Liver (tissue), 3 donors: ENCODE results near the gene EEF1AKMT2.

Experiments used
- CTCF ChIP-seq: fragments of 150-350 bp; IDR thresholded peaks from 2 replicates; pipeline ENCODE4 v1.5.1; 2017; ENCODE audit warnings: improper control_type of control experiment, low read depth, low read length; ENCODE audit not compliant: missing input control
- EGR1 ChIP-seq, 2 donors: IDR thresholded peaks; 2 replicates each; pipeline ENCODE4 v1.6.1; 2016 to 2018; ENCODE audit warnings: antibody characterized with exemption in 2 of 2, low read depth in 2 of 2
- FOXA2 ChIP-seq: IDR thresholded peaks from 2 replicates; pipeline ENCODE4 v1.6.1; 2016; ENCODE audit warnings: antibody characterized with exemption
- GABPA ChIP-seq, 2 donors: IDR thresholded peaks in 1 of 2; conservative IDR thresholded peaks in 1 of 2; 2 replicates each; pipeline ENCODE4 v1.6.1; 2016; ENCODE audit warnings: antibody characterized with exemption in 2 of 2, mild to moderate bottlenecking in 1 of 2, moderate library complexity in 1 of 2
- HNF4A ChIP-seq, 2 donors: conservative IDR thresholded peaks; 2 replicates each; pipeline ENCODE4 v1.6.1; 2016; ENCODE audit warnings: antibody characterized with exemption in 2 of 2, mild to moderate bottlenecking in 2 of 2
- HNF4G ChIP-seq: IDR thresholded peaks from 2 replicates; pipeline ENCODE4 v1.6.1; 2016; ENCODE audit warnings: antibody characterized with exemption
- JUND ChIP-seq, 2 donors: IDR thresholded peaks; 2 replicates each; pipeline ENCODE4 v1.6.1; 2016; ENCODE audit warnings: antibody characterized with exemption in 2 of 2
- NR2F2 ChIP-seq: IDR thresholded peaks from 2 replicates; pipeline ENCODE4 v1.6.1; 2016; ENCODE audit warnings: antibody characterized with exemption
- RAD21 ChIP-seq, 2 donors: IDR thresholded peaks; 2 replicates each; pipeline ENCODE4 v1.6.1; 2016; ENCODE audit warnings: antibody characterized with exemption in 2 of 2, mild to moderate bottlenecking in 2 of 2
- SP1 ChIP-seq: IDR thresholded peaks from 2 replicates; pipeline ENCODE4 v1.6.1; 2018; ENCODE audit warnings: antibody characterized with exemption, mild to moderate bottlenecking
- TAF1 ChIP-seq: conservative IDR thresholded peaks from 2 replicates; pipeline ENCODE4 v1.6.1; 2016; ENCODE audit warnings: antibody characterized with exemption, mild to moderate bottlenecking
- TF ChIP-seq, protein P1 (sequence below): IDR thresholded peaks from 2 replicates; pipeline ENCODE4 v1.6.1; 2016; ENCODE audit warnings: antibody characterized with exemption, mild to moderate bottlenecking
- TF ChIP-seq, protein P2 (sequence below): IDR thresholded peaks from 2 replicates; pipeline ENCODE4 v1.6.1; 2016; ENCODE audit warnings: antibody characterized with exemption
- TF ChIP-seq, protein P3 (sequence below): IDR thresholded peaks from 2 replicates; pipeline ENCODE4 v1.6.1; 2016; ENCODE audit warnings: antibody characterized with exemption
- donor health status: healthy.
- donor health status: healthy.

DNA sequence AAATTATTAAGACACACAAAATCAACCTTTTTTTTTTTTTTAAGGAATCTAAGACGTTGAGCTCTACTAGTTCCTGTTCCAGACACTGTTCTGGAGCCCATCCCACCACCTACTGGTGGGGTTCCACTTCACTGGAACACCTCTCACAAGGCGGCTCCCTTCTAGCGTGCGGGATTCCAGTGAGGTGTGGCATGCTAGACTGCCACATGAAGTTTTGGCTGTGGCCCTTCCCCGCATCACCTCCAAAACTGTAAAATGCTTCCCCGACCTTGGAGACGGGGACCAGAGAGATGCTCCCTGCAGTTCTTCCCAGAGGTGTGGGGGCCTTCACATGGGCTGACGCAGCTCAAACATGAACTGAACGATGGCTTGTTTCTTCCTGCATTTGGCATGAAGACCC lies 60.1 kb downstream of the EEF1AKMT2 start:
- TF ChIP-seq RAD21 (IDR thresholded peaks at IDR 0.05): no peak
- no peak for TF ChIP-seq NR2F2
- TF ChIP-seq, protein P1, sequence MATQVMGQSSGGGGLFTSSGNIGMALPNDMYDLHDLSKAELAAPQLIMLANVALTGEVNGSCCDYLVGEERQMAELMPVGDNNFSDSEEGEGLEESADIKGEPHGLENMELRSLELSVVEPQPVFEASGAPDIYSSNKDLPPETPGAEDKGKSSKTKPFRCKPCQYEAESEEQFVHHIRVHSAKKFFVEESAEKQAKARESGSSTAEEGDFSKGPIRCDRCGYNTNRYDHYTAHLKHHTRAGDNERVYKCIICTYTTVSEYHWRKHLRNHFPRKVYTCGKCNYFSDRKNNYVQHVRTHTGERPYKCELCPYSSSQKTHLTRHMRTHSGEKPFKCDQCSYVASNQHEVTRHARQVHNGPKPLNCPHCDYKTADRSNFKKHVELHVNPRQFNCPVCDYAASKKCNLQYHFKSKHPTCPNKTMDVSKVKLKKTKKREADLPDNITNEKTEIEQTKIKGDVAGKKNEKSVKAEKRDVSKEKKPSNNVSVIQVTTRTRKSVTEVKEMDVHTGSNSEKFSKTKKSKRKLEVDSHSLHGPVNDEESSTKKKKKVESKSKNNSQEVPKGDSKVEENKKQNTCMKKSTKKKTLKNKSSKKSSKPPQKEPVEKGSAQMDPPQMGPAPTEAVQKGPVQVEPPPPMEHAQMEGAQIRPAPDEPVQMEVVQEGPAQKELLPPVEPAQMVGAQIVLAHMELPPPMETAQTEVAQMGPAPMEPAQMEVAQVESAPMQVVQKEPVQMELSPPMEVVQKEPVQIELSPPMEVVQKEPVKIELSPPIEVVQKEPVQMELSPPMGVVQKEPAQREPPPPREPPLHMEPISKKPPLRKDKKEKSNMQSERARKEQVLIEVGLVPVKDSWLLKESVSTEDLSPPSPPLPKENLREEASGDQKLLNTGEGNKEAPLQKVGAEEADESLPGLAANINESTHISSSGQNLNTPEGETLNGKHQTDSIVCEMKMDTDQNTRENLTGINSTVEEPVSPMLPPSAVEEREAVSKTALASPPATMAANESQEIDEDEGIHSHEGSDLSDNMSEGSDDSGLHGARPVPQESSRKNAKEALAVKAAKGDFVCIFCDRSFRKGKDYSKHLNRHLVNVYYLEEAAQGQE: no peak
- TF ChIP-seq CTCF: no peak
- TF ChIP-seq HNF4G: no peak
- TF ChIP-seq TAF1: no peak
- no peak for TF ChIP-seq HNF4A (conservative IDR thresholded peaks at IDR 0.05)
- no peak for TF ChIP-seq SP1
- TF ChIP-seq GABPA (IDR thresholded peaks at IDR 0.05 in 1 of 2, conservative IDR thresholded peaks at IDR 0.05 in 1 of 2): no peak
- TF ChIP-seq JUND (IDR thresholded peaks at IDR 0.05): no peak
- TF ChIP-seq, protein P2, sequence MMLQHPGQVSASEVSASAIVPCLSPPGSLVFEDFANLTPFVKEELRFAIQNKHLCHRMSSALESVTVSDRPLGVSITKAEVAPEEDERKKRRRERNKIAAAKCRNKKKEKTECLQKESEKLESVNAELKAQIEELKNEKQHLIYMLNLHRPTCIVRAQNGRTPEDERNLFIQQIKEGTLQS: no peak
- no peak for TF ChIP-seq FOXA2
- no peak for TF ChIP-seq EGR1 (IDR thresholded peaks at IDR 0.05; ENCODE audit: low read depth in 2 of 2)
- TF ChIP-seq, protein P3, sequence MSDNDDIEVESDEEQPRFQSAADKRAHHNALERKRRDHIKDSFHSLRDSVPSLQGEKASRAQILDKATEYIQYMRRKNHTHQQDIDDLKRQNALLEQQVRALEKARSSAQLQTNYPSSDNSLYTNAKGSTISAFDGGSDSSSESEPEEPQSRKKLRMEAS: no peak
